K562 (cell line): ENCODE data around the gene EEF1A1. TPM values are rescaled to one million over a fixed set of nuclear protein-coding genes. Genes with fewer than 3 reads are reported as not detected.

ENCODE experiments used
- ATF3 ChIP-seq, 2 experiments: fragments of 450-650 bp in 1 of 2; sonication (generic) in 1 of 2; formaldehyde crosslinking in 1 of 2; IDR thresholded peaks in 1 of 2; conservative IDR thresholded peaks in 1 of 2; 2 replicates each; pipeline versions ENCODE4 v1.6.1 to v1.8.1; 2016 to 2023; ENCODE audit warnings: mild to moderate bottlenecking in 2 of 2, moderate library complexity in 2 of 2, inconsistent platforms in 1 of 2, missing genetic modification reagents in 1 of 2
- CEBPZ ChIP-seq: fragments of 150-350 bp; IDR thresholded peaks from 2 replicates; pipeline ENCODE4 v1.6.1; 2014; ENCODE audit warnings: low read depth, mild to moderate bottlenecking, low read length, borderline replicate concordance
- DACH1 ChIP-seq: fragments of 450-650 bp; IDR thresholded peaks from 2 replicates; pipeline ENCODE4 v1.6.1; 2018; ENCODE audit not compliant: partially characterized antibody
- ELK1 ChIP-seq: sonication (generic); formaldehyde crosslinking; IDR thresholded peaks from 2 replicates; pipeline ENCODE4 v1.8.1; 2022; ENCODE audit warnings: missing genetic modification reagents
- FOXA3 ChIP-seq, 2 experiments: fragments of 450-650 bp in 1 of 2; sonication (generic) in 1 of 2; formaldehyde crosslinking; IDR thresholded peaks in 1 of 2; conservative IDR thresholded peaks in 1 of 2; 2 replicates each; pipeline versions ENCODE4 v1.4.0 to v1.8.0; 2020 to 2022; ENCODE audit warnings: mild to moderate bottlenecking in 2 of 2, missing genetic modification reagents in 1 of 2
- GTF2B ChIP-seq: IDR thresholded peaks from 2 replicates; pipeline ENCODE4 v1.6.1; 2011; ENCODE audit not compliant: insufficient read length; ENCODE audit errors: extremely low read depth
- MLX ChIP-seq, 2 experiments: fragments of 450-650 bp in 1 of 2; sonication (generic) in 1 of 2; formaldehyde crosslinking; conservative IDR thresholded peaks; 2 replicates each; pipeline versions ENCODE4 v1.4.0 to v1.8.1; 2020 to 2022; ENCODE audit warnings: mild to moderate bottlenecking in 1 of 2, missing genetic modification reagents in 1 of 2
- MXI1 ChIP-seq: IDR thresholded peaks from 2 replicates; pipeline ENCODE4 v1.6.1; 2011; ENCODE audit warnings: low read depth, mild to moderate bottlenecking, improper control_type of control experiment, low read length
- NFIC ChIP-seq: fragments of 450-650 bp; IDR thresholded peaks from 2 replicates; pipeline ENCODE4 v1.6.1; 2017; ENCODE audit warnings: mild to moderate bottlenecking, inconsistent platforms
- PBX2 ChIP-seq, 2 experiments: IDR thresholded peaks in 1 of 2; conservative IDR thresholded peaks in 1 of 2; 2 replicates each; pipeline ENCODE4 v1.6.1; 2016; ENCODE audit warnings: low read depth in 2 of 2, mild to moderate bottlenecking in 1 of 2, missing compliant biosample characterization in 1 of 2, missing genetic modification characterization in 1 of 2, moderate library complexity in 1 of 2
- PML ChIP-seq: IDR thresholded peaks from 2 replicates; pipeline ENCODE4 v1.6.1; 2012; ENCODE audit warnings: low read length, inconsistent platforms
- PTBP1 ChIP-seq: fragments of 200-400 bp; formaldehyde crosslinking; IDR thresholded peaks from 2 replicates; pipeline ENCODE4 v1.6.1; 2017; ENCODE audit warnings: low read depth, low read length
- RAD21 ChIP-seq, 2 experiments: fragments of 250-450 bp in 1 of 2; fragments of 450-650 bp in 1 of 2; sonication (Bioruptor Pico) in 1 of 2; formaldehyde crosslinking in 1 of 2; IDR thresholded peaks in 1 of 2; conservative IDR thresholded peaks in 1 of 2; 2 replicates each; pipeline versions ENCODE4 v1.4.0 to v1.8.0; 2020 to 2022; ENCODE audit warnings: mild to moderate bottlenecking in 2 of 2, moderate library complexity in 1 of 2
- TCF15 ChIP-seq: fragments of 250-450 bp; sonication (Bioruptor Pico); IDR thresholded peaks from 2 replicates; pipeline ENCODE4 v1.8.0; 2022; ENCODE audit warnings: moderate library complexity, mild to moderate bottlenecking, inconsistent platforms
- TRIM24 ChIP-seq, 2 experiments: fragments of 450-650 bp; IDR thresholded peaks; 2 replicates each; pipeline ENCODE4 v1.6.1; 2016
- ZFX ChIP-seq: sonication (generic); formaldehyde crosslinking; IDR thresholded peaks from 2 replicates; pipeline ENCODE4 v1.8.0; 2022; ENCODE audit warnings: mild to moderate bottlenecking, missing genetic modification reagents, moderate library complexity
- polyA plus RNA-seq, 8 experiments: library from polyadenylated mRNA; depleted of rRNA in 4 of 8; stranded (reverse) in 5 of 8; unstranded in 3 of 8; fragments of >200 nt; fragmentation: Nextera tagmentation in 2 of 8; fragmentation: Illumina TruSeq in 1 of 8; extraction: Ambion mirVana in 2 of 8; extraction: Trizol in 1 of 8; gene quantifications; 2 replicates each; pipeline versions ENCODE4 v1.2.1 to v1.2.3, GENCODE V29; 2011 to 2014; ENCODE audit warnings: inconsistent platforms in 1 of 8, missing spikeins in 1 of 8
- total RNA-seq, 7 experiments: library from RNA; depleted of rRNA in 6 of 7; stranded (reverse); fragments of >200 nt in 6 of 7; fragmentation: Illumina TruSeq in 2 of 7; extraction: Trizol in 2 of 7; gene quantifications; 2 replicates each; pipeline versions ENCODE4 v1.2.1 to v1.2.3, GENCODE V29; 2011 to 2021; ENCODE audit warnings: low replicate concordance in 1 of 7

EEF1A1 gene
- total and polyA plus RNA-seq, 9 of the 15 experiments (the other 6 are each of a cell fraction or from before 2014, with no cell fraction given): 6,453 to 17,323 (median 11,082) TPM

- TF ChIP-seq ELK1 (CRISPR knock-in tag): no peak
- TF ChIP-seq CEBPZ: no peak
- TF ChIP-seq TCF15: no peak
- TF ChIP-seq MLX (CRISPR knock-in tag; conservative IDR thresholded peaks at IDR 0.05): no peak
- no peak for TF ChIP-seq FOXA3 (CRISPR knock-in tag; conservative IDR thresholded peaks at IDR 0.05 in 1 of 2, IDR thresholded peaks at IDR 0.05 in 1 of 2)
- TF ChIP-seq PBX2 (CRISPR knock-in tag; IDR thresholded peaks at IDR 0.05; ENCODE audit: low read depth): no peak
- TF ChIP-seq PBX2 (tag; conservative IDR thresholded peaks at IDR 0.05; ENCODE audit: low read depth): peak; percentile 70
- TF ChIP-seq GTF2B: no peak
- TF ChIP-seq NFIC: peak; percentile 82
- peak; percentile 83 to 88 for TF ChIP-seq TRIM24 (IDR thresholded peaks at IDR 0.05)
- TF ChIP-seq RAD21 (CRISPR knock-in tag; conservative IDR thresholded peaks at IDR 0.05 in 1 of 2, IDR thresholded peaks at IDR 0.05 in 1 of 2): no peak
- TF ChIP-seq ZFX (CRISPR knock-in tag): peak; percentile 33; the same call in 1 of the 2 replicates
- TF ChIP-seq PTBP1: no peak
- TF ChIP-seq ATF3 (IDR thresholded peaks at IDR 0.05): no peak
- TF ChIP-seq ATF3 (CRISPR knock-in tag; conservative IDR thresholded peaks at IDR 0.05): no peak
- TF ChIP-seq MXI1: 0 out of 2 replicates have a peak, but pooled peaks have one; percentile 33
- TF ChIP-seq DACH1: peak; percentile 8
- TF ChIP-seq PML: peak; percentile 96
Observed at GRCh38 chr6:73528897-73529296, 8.1 kb upstream of the EEF1A1 start (continued).
